RCC 7860 (cell line): ENCODE measurements around the gene RPS15.

Experiments used
- DNase-seq: peaks from one replicate; pipeline ENCODE4 v3.0.0-alpha.2; 2015; ENCODE audit warnings: low spot score
- FAIRE-seq: peaks from 2 replicates; lab custom pipeline; 2012; peaks lifted over from hg19 to GRCh38; lab: Jason Lieb, UNC

Gene RPS15

DNA sequence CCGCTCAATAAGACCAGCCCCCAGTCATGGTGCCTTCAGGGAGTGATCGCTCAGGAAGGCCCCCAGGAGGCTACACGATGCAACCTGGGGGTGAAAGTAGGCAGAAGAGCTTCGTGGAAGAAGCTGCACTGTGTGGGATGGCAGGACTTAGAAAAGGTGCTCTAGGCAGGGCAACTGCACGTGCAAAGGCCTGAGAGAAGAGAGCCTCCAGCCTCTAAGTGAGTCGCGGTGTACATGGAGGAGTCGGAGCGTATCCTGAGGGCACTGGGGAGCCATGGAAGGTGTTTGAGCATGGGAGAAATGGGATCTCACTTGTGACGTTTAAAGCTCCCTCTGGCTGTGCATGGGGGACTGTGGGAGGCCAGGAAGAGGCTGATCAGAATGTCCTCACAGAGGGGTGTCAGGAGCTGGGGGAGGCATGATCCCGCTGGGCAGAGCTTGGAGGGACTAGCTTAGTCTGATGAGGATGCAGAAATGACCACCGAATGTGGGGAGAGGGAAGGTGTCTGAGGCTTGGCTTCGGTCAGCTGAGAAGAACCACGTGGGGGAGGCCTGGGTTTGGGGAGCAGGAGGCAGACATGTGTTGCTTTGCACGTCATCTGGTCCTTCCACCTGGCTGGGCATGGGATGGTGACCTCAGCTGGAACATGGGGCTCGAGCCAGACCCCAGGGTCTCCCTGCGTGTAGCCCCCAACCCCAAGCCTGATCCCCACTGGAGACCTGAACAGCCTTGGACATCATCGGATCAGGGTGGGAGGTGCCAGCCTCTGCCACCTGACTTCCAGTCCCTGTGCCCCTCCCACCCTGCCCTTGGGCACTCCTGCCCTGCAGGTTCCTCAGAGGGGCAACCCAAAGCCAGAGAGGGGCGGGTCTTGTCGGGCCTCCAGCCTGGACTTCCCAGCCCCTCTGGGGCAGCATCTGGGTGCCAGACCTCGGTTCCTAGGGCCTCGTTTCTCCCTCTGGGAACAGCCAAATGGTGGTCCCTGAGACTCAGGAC lies 12.8 kb downstream of the RPS15 start:
- no peak for FAIRE-seq
- DNase-seq, result no peak

DNA sequence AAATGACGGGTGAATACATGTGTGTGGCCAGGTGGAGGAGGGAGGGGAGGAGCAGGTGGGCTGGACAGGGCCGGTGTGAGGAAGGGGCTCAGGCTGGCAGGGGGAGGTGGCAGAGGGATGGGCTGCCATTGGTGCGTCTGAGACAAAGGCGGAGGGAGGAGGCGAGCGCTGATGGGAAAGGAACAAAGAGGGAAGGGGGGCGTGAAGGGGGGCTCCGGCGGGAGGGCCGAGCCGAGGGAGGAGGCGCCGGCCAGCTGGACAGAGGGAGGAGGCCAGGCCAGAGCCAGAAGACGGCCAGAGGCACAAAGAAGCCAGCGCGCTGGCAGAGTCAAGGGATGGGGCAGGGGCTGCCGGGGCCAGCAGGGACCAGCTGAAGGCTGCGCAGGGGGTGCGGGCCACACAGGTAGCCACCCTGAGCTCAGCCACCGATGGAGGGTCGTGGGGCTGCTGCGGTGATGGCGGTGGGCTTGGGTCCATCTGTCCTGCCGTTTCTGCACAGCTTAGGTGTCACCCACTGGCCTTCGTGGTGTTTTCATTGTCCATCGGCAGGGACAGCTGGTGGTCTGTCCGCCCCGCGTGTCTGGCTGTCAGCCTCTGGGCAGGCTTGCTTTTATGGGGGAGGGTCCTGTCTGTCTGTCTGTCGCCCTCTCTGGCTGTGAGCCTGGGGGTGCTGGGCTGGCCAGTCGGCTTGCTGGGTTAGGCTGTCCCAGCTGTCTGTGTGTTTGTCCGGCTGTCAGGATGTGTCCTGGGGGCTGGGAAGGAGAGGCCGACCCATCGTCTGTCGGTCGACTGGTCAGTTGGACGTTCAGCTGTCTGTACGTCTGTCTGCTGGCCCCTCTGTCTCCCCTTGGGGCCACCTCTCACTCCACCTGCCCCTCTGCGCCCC lies 14.0 kb downstream of the RPS15 start:
- DNase-seq, result no peak
- no peak for FAIRE-seq

DNA sequence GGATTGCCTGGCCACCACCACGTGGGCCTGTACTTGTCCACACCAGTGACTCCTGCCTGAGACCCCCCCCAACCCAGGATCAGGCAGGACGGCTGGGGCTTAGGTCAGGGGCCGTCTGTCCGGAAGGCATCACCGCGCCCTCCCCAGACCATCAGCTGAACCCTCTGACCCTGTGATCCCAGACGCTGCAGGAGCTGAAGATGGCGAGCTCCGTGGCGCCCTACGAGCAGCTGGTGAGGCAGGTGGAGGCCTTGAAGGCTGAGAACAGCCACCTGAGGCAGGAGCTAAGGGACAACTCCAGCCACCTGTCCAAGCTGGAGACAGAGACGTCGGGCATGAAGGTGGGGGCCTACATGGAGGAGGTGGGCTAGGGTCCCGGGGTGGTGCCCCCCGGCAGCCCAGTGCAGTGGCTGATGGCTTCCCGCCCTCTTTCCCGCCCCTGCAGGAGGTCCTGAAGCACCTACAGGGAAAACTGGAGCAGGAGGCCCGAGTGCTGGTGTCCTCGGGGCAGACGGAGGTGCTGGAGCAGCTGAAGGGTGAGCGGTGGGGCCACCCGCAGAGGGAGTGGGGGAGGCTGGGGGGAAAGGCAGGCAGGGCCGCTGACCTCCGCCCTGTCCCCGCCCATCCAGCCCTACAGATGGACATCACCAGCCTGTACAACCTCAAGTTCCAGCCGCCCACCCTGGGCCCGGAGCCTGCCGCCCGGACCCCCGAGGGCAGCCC lies 14.8 kb downstream of the RPS15 start:
- no peak for DNase-seq
- FAIRE-seq, result no peak

DNA sequence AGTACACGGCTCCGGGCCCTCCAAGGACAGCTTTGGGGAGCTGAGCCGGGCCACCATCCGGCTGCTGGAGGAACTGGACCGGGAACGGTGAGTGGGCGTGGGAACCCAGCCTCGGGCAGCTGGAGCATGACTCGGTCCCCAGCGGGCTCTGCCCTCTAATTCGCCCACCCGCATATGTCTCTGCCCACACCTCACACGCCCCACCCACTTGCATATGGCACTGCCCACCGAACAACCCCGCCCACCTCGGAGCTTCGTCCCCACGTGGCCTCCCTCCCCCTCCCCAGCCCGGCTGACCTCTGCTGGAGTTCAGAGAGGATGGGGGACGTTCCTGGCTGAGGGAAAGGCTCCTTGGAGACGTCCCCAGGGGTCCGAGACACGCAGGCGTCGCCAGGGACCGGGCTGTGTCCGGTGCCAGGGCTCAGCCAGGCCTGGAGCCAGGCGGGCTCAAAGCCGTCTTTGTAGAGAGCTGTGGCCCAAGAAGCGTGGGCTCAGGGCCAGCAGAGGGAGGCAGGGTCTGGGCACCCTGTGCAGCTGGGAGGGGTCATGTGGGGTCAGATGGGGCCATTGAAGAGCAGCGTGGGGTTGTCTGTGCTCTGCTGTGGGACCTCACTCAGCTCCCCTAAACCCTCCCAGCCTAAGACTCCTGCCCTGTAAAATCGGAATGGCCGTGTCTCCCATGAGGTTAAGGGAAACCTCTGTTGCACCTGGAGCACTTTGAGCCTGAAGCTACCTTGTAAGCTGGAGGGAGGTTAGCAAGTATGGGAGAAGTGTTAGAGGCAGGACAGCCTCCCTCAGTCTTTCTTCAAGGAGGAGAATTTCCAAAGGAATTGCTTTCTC lies 15.5 kb downstream of the RPS15 start:
- DNase-seq (peak; percentile 40), FAIRE-seq (no peak)

DNA sequence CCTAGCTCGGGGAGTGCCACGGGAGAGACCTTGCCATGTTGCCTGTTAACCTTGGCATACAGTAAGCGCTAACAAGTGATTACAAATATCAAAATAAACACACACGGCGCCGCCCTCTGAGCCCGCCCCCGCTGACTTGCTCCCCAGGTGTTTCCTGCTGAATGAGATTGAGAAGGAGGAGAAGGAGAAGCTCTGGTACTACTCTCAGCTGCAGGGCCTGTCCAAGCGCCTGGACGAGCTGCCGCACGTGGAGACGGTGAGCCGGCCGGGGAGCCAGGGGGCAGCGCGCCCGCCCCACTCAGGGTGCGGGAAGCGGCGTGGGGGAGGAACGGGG lies 16.8 kb downstream of the RPS15 start:
- DNase-seq, result no peak
- FAIRE-seq, result no peak

DNA sequence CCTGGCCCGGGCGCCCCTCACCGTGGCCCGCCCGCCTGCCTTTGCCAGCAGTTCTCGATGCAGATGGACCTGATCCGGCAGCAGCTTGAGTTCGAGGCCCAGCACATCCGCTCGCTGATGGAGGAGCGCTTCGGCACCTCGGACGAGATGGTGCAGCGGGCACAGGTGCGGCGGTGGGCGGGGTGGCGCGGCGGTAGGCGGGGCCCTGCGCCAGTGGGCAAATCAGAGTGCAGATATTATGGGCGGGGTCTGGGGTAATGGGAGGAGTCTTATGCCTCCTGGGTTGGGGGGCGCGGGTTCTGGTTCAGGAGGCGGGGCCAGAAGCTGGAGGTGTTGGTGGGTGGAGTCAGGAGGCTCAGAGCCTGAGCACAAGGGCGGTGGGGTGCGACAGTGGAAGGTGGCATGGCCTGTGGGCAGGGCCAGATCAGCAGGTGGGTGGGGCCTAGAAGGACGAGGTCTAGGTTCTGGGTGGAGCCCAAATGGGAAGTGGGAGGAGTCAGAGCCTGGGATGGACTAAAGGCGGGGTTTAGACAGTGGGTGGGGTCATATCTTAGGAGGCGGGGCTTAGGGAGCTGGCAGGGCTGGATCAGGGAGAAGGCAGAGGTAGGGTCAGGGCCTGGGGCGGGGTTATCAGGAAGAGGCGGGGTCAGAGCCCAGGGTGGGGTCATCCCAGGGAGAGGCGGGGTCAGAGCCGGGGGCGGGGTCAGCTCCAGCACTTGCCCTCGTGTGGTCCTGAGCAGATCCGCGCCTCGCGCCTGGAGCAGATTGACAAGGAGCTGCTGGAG lies 17.3 kb downstream of the RPS15 start:
- FAIRE-seq (no peak), DNase-seq (peak; percentile 57)

DNA sequence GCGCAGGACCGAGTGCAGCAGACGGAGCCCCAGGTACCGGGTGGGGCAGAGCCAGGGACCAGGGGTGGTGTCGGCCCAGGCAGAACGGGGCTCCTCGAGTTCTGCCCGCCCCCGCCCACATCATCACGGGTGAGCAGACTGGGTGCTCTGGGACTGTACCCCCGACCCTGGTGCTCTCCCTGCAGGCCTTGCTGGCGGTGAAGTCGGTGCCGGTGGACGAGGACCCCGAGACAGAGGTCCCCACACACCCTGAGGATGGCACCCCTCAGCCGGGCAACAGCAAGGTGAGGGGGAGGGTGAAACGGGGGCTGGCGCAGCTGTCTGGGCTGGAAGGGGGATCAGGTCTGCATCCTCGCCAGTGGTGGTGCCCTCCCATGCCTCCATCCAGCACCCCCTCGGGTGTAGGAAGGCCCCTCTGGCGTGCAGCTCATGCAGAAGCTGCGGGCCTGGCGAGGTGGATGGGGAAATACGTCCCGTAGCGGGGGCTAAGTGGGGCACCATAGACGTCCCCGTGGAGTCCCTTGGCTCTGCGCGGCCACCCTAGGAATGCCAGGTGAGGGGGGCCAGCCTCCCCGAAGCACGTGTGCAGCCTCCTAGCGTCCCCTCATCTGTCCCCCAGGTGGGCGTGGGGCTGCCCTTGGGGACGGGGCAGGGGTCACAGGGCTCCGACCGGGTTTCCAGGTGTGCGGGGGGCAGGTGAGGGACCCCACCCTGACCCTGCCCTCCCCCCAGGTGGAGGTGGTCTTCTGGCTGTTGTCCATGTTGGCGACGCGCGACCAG lies 18.1 kb downstream of the RPS15 start:
- DNase-seq (no peak), FAIRE-seq (no peak)

DNA sequence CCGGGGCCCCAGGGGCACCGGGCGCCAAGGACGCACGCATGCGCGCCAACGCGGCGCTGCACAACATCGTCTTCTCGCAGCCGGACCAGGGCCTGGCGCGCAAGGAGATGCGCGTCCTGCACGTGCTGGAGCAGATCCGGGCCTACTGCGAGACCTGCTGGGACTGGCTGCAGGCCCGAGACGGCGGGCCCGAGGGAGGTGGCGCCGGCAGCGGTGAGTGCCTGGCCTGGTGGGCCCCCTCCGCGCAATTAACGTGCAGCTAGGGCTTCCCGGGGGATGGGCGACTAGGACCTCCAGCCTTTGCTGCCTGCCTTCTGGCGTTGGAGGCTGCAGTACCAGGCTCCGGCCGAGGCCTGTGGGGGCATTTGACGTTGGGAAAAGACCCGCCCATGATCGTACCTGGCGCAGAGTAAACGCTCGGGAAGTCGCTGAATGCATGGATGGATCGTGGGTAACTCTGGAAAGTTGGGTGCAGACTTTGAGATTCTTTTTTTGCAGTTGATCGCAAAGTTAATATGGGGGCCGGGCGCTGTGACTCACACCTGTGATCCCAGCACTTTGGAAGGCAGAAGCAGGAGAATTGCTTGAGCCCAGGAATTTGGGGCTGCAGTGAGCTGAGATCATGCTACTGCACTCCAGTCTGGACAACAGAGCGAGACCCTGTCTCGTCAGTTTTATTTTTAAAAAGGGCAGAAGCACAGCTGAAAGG lies 19.0 kb downstream of the RPS15 start:
- FAIRE-seq, result no peak
- no peak for DNase-seq

DNA sequence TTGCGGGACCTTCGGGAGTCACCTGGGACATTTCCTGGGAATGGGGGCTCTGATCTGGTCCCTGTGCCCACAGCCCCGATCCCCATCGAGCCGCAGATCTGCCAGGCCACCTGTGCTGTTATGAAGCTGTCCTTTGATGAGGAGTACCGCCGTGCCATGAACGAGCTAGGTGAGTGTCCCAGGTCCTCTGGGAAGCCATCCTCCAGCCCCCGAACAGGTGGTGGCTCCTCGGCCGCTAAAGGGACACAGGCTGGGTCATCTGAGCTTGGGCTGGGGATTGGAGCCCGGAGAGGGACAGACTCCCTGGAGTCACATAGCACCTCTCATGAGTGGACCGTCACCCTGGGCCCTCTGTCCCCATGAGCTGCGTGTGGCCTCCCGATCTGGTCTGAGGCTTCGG lies 19.7 kb downstream of the RPS15 start:
- no peak for DNase-seq
- FAIRE-seq, result no peak

DNA sequence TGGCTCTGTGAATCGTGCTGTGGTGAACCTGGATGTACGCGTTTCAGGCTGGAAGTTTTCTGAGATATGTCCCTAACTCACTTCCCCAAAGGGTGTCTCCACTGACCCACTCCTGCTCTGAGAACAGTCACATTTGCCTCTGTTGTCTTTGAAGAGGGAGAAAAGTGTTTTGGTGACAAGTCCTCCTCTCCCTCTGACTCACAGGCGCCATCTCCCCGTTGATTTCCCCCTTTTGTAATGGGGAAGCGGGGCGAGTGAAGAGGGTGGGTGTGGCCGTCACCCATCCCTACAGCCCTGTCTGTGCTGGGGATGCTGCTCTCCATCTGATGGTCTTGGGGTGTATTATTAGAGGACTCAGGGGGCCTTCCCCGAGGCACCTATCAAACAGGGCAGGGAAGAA lies 21.3 kb downstream of the RPS15 start:
- no peak for FAIRE-seq
- DNase-seq, result no peak

DNA sequence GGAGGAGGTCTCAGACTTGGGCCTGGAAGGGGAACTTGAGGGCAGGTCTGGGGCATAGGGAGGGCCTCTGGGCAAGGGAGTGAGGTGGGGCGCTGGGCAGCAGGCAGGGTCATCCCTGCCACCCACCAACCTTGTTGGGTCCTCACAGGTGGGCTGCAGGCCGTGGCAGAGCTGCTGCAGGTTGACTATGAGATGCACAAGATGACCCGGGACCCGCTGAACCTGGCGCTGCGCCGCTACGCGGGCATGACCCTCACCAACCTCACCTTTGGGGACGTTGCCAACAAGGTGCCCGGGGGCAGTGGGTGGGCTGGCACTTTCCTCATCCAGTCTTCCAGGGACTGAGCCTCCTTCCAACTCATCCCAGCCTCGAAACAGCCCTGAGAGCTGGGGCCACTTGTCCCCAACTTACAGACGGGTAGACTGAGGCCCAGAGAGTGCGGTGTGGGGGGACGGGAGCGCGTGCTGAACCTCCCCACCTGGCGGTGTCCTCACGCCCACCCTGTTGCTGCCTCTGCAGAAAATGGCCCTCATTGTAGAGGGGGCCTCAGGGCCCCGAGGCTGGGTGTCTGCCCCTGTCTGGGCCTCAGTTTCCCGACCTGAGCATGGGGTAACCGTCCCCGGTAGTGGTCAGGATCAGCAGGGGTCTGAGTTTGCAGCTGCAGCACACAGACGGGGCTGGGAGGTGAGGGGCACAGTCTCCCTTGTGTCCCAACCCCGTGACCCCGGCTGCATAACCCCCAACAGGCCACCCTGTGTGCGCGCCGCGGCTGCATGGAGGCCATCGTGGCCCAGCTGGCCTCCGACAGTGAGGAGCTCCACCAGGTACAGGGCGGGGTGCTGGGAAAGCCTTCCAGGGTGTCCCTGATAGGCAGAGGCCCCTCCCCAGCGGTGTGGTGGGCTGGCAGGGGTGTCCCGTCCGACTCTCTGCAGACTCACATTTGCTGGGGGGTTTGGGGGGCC lies 22.1 kb downstream of the RPS15 start:
- DNase-seq, result no peak
- no peak for FAIRE-seq

DNA sequence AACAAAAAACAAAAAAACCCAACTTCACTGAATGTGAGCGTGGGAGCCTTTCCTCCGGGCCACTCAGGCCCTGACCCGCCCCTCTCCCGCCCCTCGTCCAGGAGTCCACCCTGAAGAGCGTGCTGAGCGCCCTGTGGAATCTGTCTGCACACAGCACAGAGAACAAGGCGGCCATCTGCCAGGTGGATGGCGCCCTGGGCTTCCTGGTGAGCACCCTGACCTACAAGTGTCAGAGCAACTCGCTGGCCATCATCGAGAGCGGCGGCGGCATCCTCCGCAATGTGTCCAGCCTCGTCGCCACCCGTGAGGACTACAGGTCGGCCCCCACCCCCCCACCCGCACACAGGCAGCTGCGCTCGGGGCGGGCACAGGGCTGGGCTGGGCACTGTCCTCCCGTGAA lies 23.7 kb downstream of the RPS15 start:
- DNase-seq (no peak), FAIRE-seq (no peak)

DNA sequence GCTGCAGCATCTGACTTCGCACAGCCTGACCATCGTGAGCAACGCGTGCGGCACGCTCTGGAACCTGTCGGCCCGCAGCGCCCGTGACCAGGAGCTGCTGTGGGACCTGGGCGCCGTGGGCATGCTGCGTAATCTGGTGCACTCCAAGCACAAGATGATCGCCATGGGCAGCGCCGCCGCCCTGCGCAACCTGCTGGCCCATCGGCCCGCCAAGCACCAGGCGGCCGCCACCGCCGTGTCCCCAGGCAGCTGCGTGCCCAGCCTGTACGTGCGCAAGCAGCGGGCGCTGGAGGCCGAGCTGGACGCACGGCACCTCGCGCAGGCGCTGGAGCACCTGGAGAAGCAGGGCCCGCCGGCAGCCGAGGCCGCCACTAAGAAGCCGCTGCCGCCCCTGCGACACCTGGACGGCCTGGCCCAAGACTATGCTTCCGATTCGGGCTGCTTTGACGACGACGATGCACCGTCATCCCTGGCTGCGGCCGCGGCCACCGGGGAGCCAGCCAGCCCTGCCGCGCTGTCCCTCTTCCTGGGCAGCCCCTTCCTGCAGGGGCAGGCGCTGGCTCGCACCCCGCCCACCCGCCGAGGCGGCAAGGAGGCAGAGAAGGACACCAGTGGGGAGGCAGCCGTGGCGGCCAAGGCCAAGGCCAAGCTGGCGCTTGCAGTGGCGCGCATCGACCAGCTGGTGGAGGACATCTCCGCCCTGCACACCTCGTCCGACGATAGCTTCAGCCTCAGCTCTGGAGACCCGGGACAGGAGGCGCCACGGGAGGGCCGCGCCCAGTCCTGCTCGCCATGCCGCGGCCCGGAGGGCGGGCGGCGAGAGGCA lies 27.2 kb downstream of the RPS15 start:
- DNase-seq (no peak), FAIRE-seq (no peak)

DNA sequence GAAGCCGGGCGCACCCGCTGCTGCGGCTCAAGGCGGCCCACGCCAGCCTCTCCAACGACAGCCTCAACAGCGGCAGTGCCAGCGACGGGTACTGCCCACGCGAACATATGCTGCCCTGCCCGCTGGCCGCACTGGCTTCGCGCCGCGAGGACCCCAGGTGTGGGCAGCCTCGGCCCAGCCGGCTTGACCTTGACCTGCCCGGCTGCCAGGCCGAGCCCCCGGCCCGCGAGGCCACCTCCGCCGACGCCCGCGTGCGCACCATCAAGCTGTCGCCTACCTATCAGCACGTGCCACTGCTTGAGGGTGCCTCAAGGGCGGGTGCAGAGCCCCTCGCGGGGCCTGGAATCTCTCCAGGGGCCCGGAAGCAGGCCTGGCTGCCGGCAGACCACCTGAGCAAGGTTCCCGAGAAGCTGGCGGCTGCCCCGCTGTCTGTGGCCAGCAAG lies 27.8 kb downstream of the RPS15 start:
- DNase-seq, result no peak
- FAIRE-seq, result no peak

DNA sequence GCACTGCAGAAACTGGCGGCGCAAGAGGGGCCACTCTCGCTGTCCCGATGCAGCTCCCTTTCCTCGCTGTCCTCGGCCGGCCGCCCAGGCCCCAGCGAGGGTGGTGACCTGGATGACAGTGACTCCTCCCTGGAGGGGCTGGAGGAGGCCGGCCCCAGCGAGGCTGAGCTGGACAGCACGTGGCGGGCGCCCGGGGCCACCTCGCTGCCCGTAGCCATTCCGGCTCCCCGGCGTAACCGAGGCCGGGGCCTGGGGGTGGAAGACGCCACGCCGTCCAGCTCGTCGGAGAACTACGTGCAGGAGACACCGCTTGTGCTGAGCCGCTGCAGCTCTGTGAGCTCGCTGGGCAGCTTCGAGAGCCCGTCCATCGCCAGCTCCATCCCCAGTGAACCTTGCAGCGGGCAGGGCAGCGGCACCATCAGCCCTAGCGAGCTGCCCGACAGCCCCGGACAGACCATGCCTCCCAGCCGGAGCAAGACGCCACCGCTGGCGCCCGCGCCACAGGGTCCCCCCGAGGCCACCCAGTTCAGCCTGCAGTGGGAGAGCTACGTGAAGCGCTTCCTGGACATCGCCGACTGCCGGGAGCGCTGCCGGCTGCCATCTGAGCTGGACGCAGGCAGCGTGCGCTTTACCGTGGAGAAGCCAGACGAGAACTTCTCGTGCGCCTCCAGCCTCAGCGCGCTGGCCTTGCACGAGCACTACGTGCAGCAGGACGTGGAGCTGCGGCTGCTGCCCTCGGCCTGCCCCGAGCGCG lies 28.4 kb downstream of the RPS15 start:
- FAIRE-seq, result no peak
- no peak for DNase-seq

DNA sequence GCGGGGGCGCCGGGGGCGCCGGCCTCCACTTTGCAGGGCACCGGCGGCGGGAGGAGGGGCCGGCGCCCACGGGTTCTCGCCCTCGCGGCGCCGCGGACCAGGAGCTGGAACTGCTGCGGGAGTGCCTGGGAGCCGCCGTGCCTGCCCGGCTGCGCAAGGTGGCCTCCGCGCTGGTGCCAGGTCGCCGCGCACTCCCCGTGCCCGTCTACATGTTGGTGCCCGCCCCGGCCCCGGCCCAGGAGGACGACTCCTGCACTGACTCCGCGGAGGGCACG lies 29.0 kb downstream of the RPS15 start:
- FAIRE-seq, result no peak
- DNase-seq, result no peak
